Stimulated activated memory B cell treated with anti-CD40 and anti-IgM and Interleukin-4, amounts not matched to agents 10 μg/mL and 1 μg/mL and 100 μg/mL, for 72 hours (primary cell): Measurements from ENCODE around the gene SAPCD2.

Source experiments
- ATAC-seq: fragments of 150-1000 bp; cut with Tn5 transposase; 2 replicates; pipeline ENCODE4 v1.10.0; 2021
- H3K27ac Mint-ChIP-seq: one replicate; pipeline ENCODE4 v1.8.0; 2022; ENCODE audit warnings: mild to moderate bottlenecking, mixed read lengths
- H3K27me3 Mint-ChIP-seq: one replicate; pipeline ENCODE4 v1.8.0; 2022; ENCODE audit warnings: mixed read lengths
- H3K36me3 Mint-ChIP-seq: one replicate; pipeline ENCODE4 v1.8.0; 2022; ENCODE audit warnings: mixed read lengths
- H3K4me1 Mint-ChIP-seq: one replicate; pipeline ENCODE4 v1.8.0; 2022; ENCODE audit warnings: mixed read lengths
- H3K4me3 Mint-ChIP-seq: one replicate; pipeline ENCODE4 v1.8.0; 2022; ENCODE audit warnings: mild to moderate bottlenecking, moderate library complexity, mixed read lengths
- H3K9me3 Mint-ChIP-seq: one replicate; pipeline ENCODE4 v1.8.0; 2022; ENCODE audit warnings: mixed read lengths

SAPCD2 gene

DNA sequence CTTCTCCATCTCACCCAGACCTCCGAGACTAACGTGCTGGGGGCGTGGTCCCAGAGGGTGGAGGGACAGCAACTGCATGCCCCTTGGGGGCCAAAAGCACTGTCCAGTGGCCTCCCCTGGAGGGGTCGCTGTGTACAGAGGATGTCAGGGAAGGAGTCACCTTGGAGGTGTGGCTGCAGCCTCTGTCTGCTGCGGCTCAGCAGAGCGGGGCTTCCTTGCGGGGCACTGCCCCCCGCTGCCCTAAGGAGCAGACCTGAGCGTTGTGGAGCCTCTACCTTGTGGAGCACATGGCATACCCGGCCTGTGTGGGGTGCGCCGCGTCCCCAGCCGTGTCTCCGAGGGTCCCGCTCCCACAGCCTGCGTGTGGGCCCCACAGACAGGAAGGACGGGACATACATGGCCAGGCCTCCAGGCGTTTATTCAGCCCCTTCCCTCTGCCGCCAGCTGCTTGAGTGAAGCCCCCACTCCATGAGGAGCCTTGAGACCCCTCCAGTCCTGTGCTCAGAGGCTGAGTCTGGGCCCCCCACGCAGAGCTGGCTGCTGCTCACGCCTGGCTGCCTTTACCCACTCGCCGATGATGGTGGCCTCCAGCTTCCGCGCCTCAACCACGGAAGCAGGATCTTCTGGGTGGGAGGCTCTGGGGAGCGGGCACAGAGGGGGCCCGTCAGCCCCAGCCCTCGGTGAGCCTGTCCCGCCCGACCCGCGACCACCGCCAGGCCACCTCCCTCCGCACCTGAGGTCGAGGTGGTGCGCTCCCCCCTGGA lies 40.0 kb upstream of the SAPCD2 start:
- Mint-ChIP-seq H3K4me1 (peaks cover 12% of the 10 kb centered on the region), H3K36me3 (peaks cover 13% of the 10 kb centered on the region), H3K4me3 (no peak overlapping the region), H3K27me3 (no peaks in the 10 kb centered on the region), H3K9me3 (no peaks in the 10 kb centered on the region), H3K27ac (no peak overlapping the region)
- no peak for ATAC-seq

GRCh38 chr9:137109250-137110146 lies 39.1 kb upstream of the SAPCD2 start:
- ATAC-seq = no peak
- Mint-ChIP-seq H3K9me3 (no peaks in the 10 kb centered on the region), H3K27ac (no peak overlapping the region), H3K4me3 (no peak overlapping the region), H3K27me3 (no peaks in the 10 kb centered on the region), H3K4me1 (peaks cover 12% of the 10 kb centered on the region), H3K36me3 (peaks cover 13% of the 10 kb centered on the region)

- H3K36me3 Mint-ChIP-seq = peaks cover 13% of the 10 kb centered on the region
- H3K27ac Mint-ChIP-seq = no peak overlapping the region
- no peak for ATAC-seq
Observed at GRCh38 chr9:137108608-137109249, 38.4 kb upstream of the SAPCD2 start.

DNA sequence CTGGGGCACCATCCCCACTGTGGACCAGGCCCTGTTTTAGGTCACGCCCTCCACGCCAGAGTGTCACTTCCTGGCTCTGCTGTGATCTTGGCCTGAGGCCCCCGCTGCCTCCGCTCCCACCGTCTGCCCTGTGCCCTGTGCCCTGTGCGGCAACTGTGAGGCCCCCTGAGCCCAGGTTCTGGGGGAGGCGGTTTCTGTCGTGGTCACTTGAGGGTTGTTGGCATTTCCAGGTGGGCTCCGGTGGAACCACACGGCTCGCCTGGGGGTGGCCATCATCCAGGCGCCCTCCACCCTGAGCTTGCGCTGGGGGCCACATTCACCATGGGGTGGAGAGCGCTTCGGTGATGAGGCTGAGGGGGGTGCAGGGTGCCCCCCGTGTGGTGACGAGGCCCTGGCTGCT lies 37.6 kb upstream of the SAPCD2 start:
- peaks cover 11% of the 10 kb centered on the region for H3K36me3 Mint-ChIP-seq
- H3K9me3 Mint-ChIP-seq = no peaks in the 10 kb centered on the region
- no peaks in the 10 kb centered on the region for H3K27me3 Mint-ChIP-seq
- ATAC-seq = no peak
- no peak overlapping the region for H3K27ac Mint-ChIP-seq
- peaks cover 4% of the 10 kb centered on the region for H3K4me1 Mint-ChIP-seq
- H3K4me3 Mint-ChIP-seq = no peak overlapping the region

More at GRCh38 chr9:137108608-137109249, 38.4 kb upstream of the SAPCD2 start:
- H3K27me3 Mint-ChIP-seq = no peaks in the 10 kb centered on the region
- H3K4me3 Mint-ChIP-seq = no peak overlapping the region
- H3K4me1 Mint-ChIP-seq = peaks cover 12% of the 10 kb centered on the region
- no peaks in the 10 kb centered on the region for H3K9me3 Mint-ChIP-seq

DNA sequence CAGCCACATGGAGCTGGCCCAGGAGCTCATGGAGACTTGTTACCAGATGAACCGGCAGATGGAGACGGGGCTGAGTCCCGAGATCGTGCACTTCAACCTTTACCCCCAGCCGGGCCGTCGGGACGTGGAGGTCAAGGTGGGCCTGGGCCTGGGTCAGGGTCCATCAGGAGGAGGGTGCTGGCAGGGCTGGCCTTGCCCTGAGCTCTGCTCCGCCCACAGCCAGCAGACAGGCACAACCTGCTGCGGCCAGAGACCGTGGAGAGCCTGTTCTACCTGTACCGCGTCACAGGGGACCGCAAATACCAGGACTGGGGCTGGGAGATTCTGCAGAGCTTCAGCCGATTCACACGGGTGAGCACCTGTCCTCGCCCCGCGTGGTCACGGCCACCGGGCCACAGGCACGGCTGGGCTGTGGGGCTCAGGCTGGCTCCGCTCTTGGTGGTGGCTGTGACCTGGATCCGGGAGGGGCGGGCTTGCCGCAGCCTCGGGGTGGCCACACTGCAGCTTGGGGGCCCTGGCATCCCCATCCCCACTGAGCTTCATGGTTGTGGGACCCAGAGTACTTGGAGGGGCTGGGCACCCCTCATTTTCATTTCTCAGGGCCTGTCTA lies 37.1 kb upstream of the SAPCD2 start:
- Mint-ChIP-seq H3K27ac (no peak overlapping the region), H3K9me3 (no peaks in the 10 kb centered on the region), H3K27me3 (no peaks in the 10 kb centered on the region), H3K4me1 (no peaks in the 10 kb centered on the region), H3K36me3 (peaks cover 7% of the 10 kb centered on the region), H3K4me3 (no peak overlapping the region)
- ATAC-seq = peak; percentile 2

DNA sequence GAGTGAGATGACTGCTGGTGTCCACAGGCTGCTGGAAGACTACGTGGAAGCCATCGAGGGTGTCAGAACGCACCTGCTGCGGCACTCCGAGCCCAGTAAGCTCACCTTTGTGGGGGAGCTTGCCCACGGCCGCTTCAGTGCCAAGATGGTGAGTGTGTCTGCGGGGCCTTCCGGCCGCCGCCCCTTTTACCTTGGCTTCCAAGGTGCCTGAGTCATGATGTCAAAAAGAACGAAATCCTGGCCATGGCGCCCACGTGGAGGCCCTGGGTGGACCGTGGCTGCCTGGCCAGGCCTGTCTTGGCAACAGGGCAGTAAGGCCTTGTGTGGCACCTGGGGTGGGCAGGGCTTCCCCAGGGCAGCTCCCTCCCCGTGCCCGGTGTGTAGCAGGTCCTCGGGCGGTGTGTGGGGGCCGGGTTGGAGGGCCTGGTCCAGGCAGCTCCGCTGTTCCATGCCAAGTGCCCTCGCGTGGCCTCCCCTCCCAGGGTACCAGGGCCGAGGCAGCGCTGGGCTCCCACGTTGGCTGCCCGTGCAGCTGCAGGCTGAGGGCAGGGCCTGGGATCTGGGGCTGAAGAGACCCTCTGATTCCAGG lies 36.4 kb upstream of the SAPCD2 start:
- Mint-ChIP-seq H3K4me3 (no peak overlapping the region), H3K27ac (no peak overlapping the region), H3K27me3 (no peaks in the 10 kb centered on the region), H3K4me1 (no peaks in the 10 kb centered on the region), H3K9me3 (no peaks in the 10 kb centered on the region), H3K36me3 (peaks cover 7% of the 10 kb centered on the region)
- no peak for ATAC-seq

DNA sequence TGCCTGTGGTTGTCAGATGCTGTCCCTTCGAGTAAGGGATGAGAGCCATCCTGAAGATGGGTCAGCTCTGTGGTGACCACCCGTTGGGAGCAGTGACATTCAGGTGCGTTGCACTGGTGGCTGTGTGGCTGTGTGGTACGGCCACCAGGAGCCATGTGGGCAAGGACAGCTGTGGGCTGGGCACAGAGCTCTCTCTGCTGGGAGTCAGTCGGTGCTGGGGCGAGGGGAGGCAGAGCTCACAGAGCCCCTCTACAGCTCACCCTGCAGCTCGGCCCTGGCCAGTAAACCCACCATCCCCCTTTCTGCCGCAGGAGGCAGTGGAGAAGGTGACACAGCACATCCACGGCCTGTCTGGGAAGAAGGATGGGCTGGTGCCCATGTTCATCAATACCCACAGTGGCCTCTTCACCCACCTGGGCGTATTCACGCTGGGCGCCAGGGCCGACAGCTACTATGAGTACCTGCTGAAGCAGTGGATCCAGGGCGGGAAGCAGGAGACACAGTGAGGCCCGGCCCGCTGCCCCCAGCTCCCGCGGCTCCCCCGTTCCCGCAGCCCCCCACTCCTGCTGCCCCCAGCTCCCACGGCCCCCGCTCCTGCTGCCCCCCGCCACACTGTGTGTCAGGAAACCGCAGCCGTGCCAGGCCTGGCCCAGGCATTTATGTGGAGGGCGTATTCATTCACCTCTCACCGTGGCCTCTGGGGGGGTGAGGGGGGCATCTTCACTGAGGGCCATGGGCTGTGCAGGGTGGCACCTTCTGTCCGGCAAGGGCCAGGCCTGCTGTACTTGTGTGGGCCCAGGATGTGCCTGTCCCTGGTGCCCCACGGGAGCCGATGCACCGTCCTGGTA lies 35.7 kb upstream of the SAPCD2 start:
- H3K9me3 Mint-ChIP-seq = no peaks in the 10 kb centered on the region
- no peaks in the 10 kb centered on the region for H3K4me1 Mint-ChIP-seq
- H3K27me3 Mint-ChIP-seq = no peaks in the 10 kb centered on the region
- no peak overlapping the region for H3K4me3 Mint-ChIP-seq
- no peak overlapping the region for H3K27ac Mint-ChIP-seq
- peaks cover 5% of the 10 kb centered on the region for H3K36me3 Mint-ChIP-seq
- no peak for ATAC-seq

GRCh38 chr9:137103206-137103999 lies 33.0 kb upstream of the SAPCD2 start:
- H3K9me3 Mint-ChIP-seq = no peaks in the 10 kb centered on the region
- no peak overlapping the region for H3K4me3 Mint-ChIP-seq
- ATAC-seq = no peak
- peaks cover 11% of the 10 kb centered on the region for H3K36me3 Mint-ChIP-seq
- H3K27ac Mint-ChIP-seq = no peak overlapping the region
- no peaks in the 10 kb centered on the region for H3K27me3 Mint-ChIP-seq
- no peaks in the 10 kb centered on the region for H3K4me1 Mint-ChIP-seq

GRCh38 chr9:137099231-137099630 lies 28.9 kb upstream of the SAPCD2 start:
- H3K4me3 Mint-ChIP-seq = no peak overlapping the region
- no peak for ATAC-seq
- peaks cover 15% of the 10 kb centered on the region for H3K4me1 Mint-ChIP-seq
- no peaks in the 10 kb centered on the region for H3K27me3 Mint-ChIP-seq
- H3K27ac Mint-ChIP-seq = no peak overlapping the region
- peaks cover 32% of the 10 kb centered on the region for H3K36me3 Mint-ChIP-seq
- H3K9me3 Mint-ChIP-seq = no peaks in the 10 kb centered on the region

- Mint-ChIP-seq H3K27ac (no peak overlapping the region), H3K36me3 (peaks cover 36% of the 10 kb centered on the region), H3K4me3 (no peak overlapping the region), H3K9me3 (no peaks in the 10 kb centered on the region), H3K4me1 (peaks cover 15% of the 10 kb centered on the region), H3K27me3 (no peaks in the 10 kb centered on the region)
- no peak for ATAC-seq
Observed at GRCh38 chr9:137097761-137098462, 27.6 kb upstream of the SAPCD2 start.

- Mint-ChIP-seq H3K27me3 (no peaks in the 10 kb centered on the region), H3K27ac (no peak overlapping the region), H3K4me1 (peaks cover 15% of the 10 kb centered on the region)
Observed at GRCh38 chr9:137096785-137097546, 26.6 kb upstream of the SAPCD2 start.

GRCh38 chr9:137095664-137096517 lies 25.5 kb upstream of the SAPCD2 start:
- peak overlapping the region; percentile 76 for H3K27ac Mint-ChIP-seq
- peaks cover 48% of the 10 kb centered on the region for H3K36me3 Mint-ChIP-seq
- H3K9me3 Mint-ChIP-seq = no peaks in the 10 kb centered on the region
- peak overlapping the region; percentile 71 for H3K4me3 Mint-ChIP-seq
- peaks cover 19% of the 10 kb centered on the region for H3K4me1 Mint-ChIP-seq
- no peaks in the 10 kb centered on the region for H3K27me3 Mint-ChIP-seq
- peak; percentile 97 for ATAC-seq

More at GRCh38 chr9:137096785-137097546, 26.6 kb upstream of the SAPCD2 start:
- Mint-ChIP-seq H3K9me3 (no peaks in the 10 kb centered on the region), H3K4me3 (no peak overlapping the region), H3K36me3 (peaks cover 43% of the 10 kb centered on the region)
- ATAC-seq = no peak
